ENCODE data around the gene DEXI. TPM values are rescaled to one million over a fixed set of nuclear protein-coding genes. Genes with fewer than 3 reads are reported as not detected.
A peak's percentile ranks its signal among the peaks of the same experiment; 100 is the strongest.
"Not testable (repeated sequence)": the region's sequence is repeated elsewhere in the genome, so short reads cannot be mapped to it uniquely, and the experiment has no call there.

DEXI gene
- total and polyA plus RNA-seq, 3 experiments from 2014 or later = 31.0 to 58.9 (median 31.6) TPM

- Mint-ChIP-seq H3K27me3 (no peaks in the 10 kb centered on the region), H3K4me3 (no peak overlapping the region), H3K27ac (peak overlapping the region in 1 of 8 donors; percentile 78), H3K4me1 (peaks cover 21 to 37% (median 33%) of the 10 kb centered on the region in 3 donors), H3K36me3 (peaks cover 3 to 64% (median 10%) of the 10 kb centered on the region in 3 donors), H3K9me3 (no peaks in the 10 kb centered on the region)
- peaks cover 11% of the 10 kb centered on the region for H3K36me3 ChIP-seq (ENCODE audit: insufficient read depth, low read length)
- ChIA-PET CTCF (interaction anchor here (0.9 to 2.9 kb wide), 4 partner anchors 288 to 444 kb away, joined by 3 to 9 read pairs (median 6); partner anchors contain the start of gene SOCS1), POLR2A (no interaction called here)
- H3K4me3 ChIP-seq (ENCODE audit: low read length) = no peak overlapping the region
- no peak for DNase-seq
- H3K9me3 ChIP-seq (ENCODE audit: low read length) = no peaks in the 10 kb centered on the region
- no peak overlapping the region for H3K27ac ChIP-seq (ENCODE audit: low read depth, low read length)
- no peaks in the 10 kb centered on the region for H3K27me3 ChIP-seq (ENCODE audit: insufficient read depth, low read length, poor library complexity, severe bottlenecking)
- peaks cover 25% of the 10 kb centered on the region for H3K4me1 ChIP-seq (ENCODE audit: insufficient read depth, low read length)
Measured at GRCh38 chr16:10967986-10968385, 25.7 kb upstream of the DEXI start.

- Histone ChIP-seq H3K4me1 (ENCODE audit: insufficient read depth, low read length) (peaks cover 23% of the 10 kb centered on the region), H3K36me3 (ENCODE audit: insufficient read depth, low read length) (peaks cover 16% of the 10 kb centered on the region)
- CTCF ChIA-PET = interaction anchor here (5.4 kb wide), 1 partner anchor 13 kb away, joined by 39 read pairs; no protein-coding TSS in a partner anchor
- POLR2A ChIA-PET; H3K4me3 ChIP-seq (ENCODE audit: low read length); H3K4me3 Mint-ChIP-seq; H3K27me3 ChIP-seq (ENCODE audit: insufficient read depth, low read length, poor library complexity, severe bottlenecking); DNase-seq; H3K27me3 Mint-ChIP-seq; H3K27ac ChIP-seq (ENCODE audit: low read depth, low read length); H3K9me3 ChIP-seq (ENCODE audit: low read length); H3K9me3 Mint-ChIP-seq: not testable (repeated sequence)
- peaks cover 4 to 65% (median 8%) of the 10 kb centered on the region in 3 donors for H3K36me3 Mint-ChIP-seq
- H3K27ac Mint-ChIP-seq = peak overlapping the region in 2 of 8 donors; percentile 39 to 40
- peaks cover 16 to 27% (median 24%) of the 10 kb centered on the region in 3 donors for H3K4me1 Mint-ChIP-seq
Measured at GRCh38 chr16:10966559-10966958, 24.3 kb upstream of the DEXI start.

DNA sequence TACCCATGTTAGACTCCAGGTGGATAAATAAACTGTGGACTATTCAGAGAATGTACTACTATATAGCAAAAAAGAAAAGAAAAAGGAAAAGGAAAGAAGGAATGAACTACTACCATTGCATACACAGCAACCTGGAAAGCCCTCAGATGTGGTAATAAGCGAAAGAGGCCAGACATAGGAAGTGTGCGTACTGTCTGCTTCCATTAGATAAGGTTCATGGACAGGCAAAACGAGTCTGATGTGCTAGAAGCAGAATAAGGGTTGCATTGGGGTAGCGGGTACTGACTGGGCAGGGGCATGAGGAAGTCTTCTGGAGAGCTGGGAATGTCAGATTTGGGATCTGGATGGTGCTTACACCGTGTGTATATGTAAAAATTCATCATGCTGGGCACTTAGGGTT lies 23.9 kb upstream of the DEXI start:
- Histone ChIP-seq H3K9me3 (ENCODE audit: low read length) (no peaks in the 10 kb centered on the region), H3K27ac (ENCODE audit: low read depth, low read length) (no peak overlapping the region), H3K36me3 (ENCODE audit: insufficient read depth, low read length) (peaks cover 14% of the 10 kb centered on the region), H3K27me3 (ENCODE audit: insufficient read depth, low read length, poor library complexity, severe bottlenecking) (no peaks in the 10 kb centered on the region), H3K4me1 (ENCODE audit: insufficient read depth, low read length) (peaks cover 21% of the 10 kb centered on the region), H3K4me3 (ENCODE audit: low read length) (no peak overlapping the region)
- Mint-ChIP-seq H3K27me3 (no peaks in the 10 kb centered on the region), H3K36me3 (peaks cover 4 to 64% (median 9%) of the 10 kb centered on the region in 3 donors), H3K27ac (peak overlapping the region in 3 of 8 donors; percentile 40 to 79 (median 77)), H3K9me3 (no peaks in the 10 kb centered on the region), H3K4me3 (no peak overlapping the region), H3K4me1 (peaks cover 16 to 27% (median 24%) of the 10 kb centered on the region in 3 donors)
- ChIA-PET POLR2A (interaction anchor here (3.4 kb wide), 1 partner anchor 289 kb away, joined by 18 read pairs; the partner anchor contains the start of gene SOCS1), CTCF (interaction anchor here (2.7 to 5.4 kb wide), 4 partner anchors 12 to 405 kb away, joined by 17 to 39 read pairs (median 18); no protein-coding TSS in a partner anchor)
- DNase-seq = no peak

DNA sequence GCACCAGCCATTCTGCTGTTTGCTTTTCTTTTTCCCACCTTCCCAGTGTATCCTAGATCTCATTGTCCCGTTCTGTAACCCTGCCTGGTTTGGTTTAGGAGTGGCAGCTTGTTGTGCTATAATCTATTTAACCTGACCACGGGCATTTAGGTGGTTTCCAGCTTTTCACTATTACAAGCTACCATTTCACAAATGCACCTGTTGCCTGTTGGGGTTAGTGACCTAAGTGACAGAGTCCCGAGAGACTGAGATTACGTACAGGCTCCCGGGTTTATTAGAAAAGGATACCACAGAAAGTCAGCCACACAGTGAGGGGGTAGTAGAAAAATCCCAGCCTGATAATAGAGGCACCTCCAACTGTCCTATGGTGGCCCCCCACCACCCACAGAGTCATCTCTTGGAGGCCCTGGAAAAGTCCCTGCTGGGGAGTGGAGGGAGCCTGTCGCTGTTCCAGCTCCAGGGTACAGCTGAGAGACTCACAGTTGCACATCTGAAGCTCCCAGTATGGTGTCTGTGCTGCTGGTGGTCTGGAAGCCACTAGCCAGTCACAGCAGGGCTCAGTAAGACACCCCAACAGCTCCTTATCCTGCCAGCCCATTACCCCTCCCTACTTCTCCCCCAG lies 23.3 kb upstream of the DEXI start:
- H3K9me3 ChIP-seq (ENCODE audit: low read length) = no peaks in the 10 kb centered on the region
- peaks cover 16 to 27% (median 24%) of the 10 kb centered on the region in 3 donors for H3K4me1 Mint-ChIP-seq

DNA sequence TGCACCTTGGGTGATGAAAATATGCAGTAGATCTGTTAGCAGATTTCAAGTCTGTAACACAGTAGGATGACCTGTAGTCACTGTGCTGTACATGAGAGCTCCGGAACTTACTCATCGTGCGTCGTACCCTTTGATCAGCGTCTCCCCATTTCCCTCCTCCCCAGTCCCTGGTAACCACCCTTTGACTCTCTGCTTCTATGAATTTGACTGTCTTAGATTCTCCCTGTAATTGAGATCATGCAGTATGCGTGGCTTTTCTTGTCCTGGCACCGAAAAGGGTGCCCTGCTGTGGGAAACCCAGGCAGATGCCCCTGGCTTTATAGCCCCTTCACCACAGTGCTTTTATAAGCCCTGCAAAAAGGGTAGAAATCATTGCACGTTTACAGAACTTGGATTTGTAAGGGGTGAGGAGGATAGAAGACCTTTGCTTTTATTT lies 22.6 kb upstream of the DEXI start:
- Mint-ChIP-seq H3K27ac (peak overlapping the region in 7 of 8 donors; percentile 13 to 82 (median 66)), H3K36me3 (peaks cover 4 to 61% (median 8%) of the 10 kb centered on the region in 3 donors), H3K9me3 (no peaks in the 10 kb centered on the region), H3K27me3 (no peaks in the 10 kb centered on the region), H3K4me3 (peak overlapping the region in 4 of 7 donors; percentile 35 to 61 (median 46)), H3K4me1 (peaks cover 16 to 27% (median 24%) of the 10 kb centered on the region in 3 donors)
- peak in 4 of 5 donors; percentile 14 to 73 (median 42) for DNase-seq
- Histone ChIP-seq H3K4me3 (ENCODE audit: low read length) (no peak overlapping the region), H3K27me3 (ENCODE audit: insufficient read depth, low read length, poor library complexity, severe bottlenecking) (no peaks in the 10 kb centered on the region), H3K27ac (ENCODE audit: low read depth, low read length) (no peak overlapping the region), H3K4me1 (ENCODE audit: insufficient read depth, low read length) (peaks cover 21% of the 10 kb centered on the region), H3K9me3 (ENCODE audit: low read length) (no peaks in the 10 kb centered on the region), H3K36me3 (ENCODE audit: insufficient read depth, low read length) (peaks cover 10% of the 10 kb centered on the region)
- ChIA-PET POLR2A (interaction anchor here (3.4 kb wide), 1 partner anchor 291 kb away, joined by 18 read pairs; the partner anchor contains the start of gene SOCS1), CTCF (interaction anchor here (0.8 to 5.4 kb wide), 29 partner anchors 8 to 1110 kb away, joined by 3 to 46 read pairs (median 4); partner anchors contain the start of gene SOCS1)

More for the DNA sequence above, 23.3 kb upstream of the DEXI start:
- peaks cover 4 to 63% (median 9%) of the 10 kb centered on the region in 3 donors for H3K36me3 Mint-ChIP-seq
- no peaks in the 10 kb centered on the region for H3K27me3 Mint-ChIP-seq
- ChIA-PET POLR2A (interaction anchor here (3.4 kb wide), 1 partner anchor 290 kb away, joined by 18 read pairs; the partner anchor contains the start of gene SOCS1), CTCF (interaction anchor here (0.6 to 5.4 kb wide), 16 partner anchors 10 to 441 kb away, joined by 3 to 46 read pairs (median 5); partner anchors contain the start of gene SOCS1)
- H3K27ac Mint-ChIP-seq = peak overlapping the region in 4 of 8 donors; percentile 56 to 79 (median 78)
- Histone ChIP-seq H3K4me1 (ENCODE audit: insufficient read depth, low read length) (peaks cover 21% of the 10 kb centered on the region), H3K36me3 (ENCODE audit: insufficient read depth, low read length) (peaks cover 10% of the 10 kb centered on the region), H3K27me3 (ENCODE audit: insufficient read depth, low read length, poor library complexity, severe bottlenecking) (no peaks in the 10 kb centered on the region), H3K4me3 (ENCODE audit: low read length) (no peak overlapping the region), H3K27ac (ENCODE audit: low read depth, low read length) (no peak overlapping the region)
- no peak overlapping the region for H3K4me3 Mint-ChIP-seq
- no peak for DNase-seq
- no peaks in the 10 kb centered on the region for H3K9me3 Mint-ChIP-seq

DNA sequence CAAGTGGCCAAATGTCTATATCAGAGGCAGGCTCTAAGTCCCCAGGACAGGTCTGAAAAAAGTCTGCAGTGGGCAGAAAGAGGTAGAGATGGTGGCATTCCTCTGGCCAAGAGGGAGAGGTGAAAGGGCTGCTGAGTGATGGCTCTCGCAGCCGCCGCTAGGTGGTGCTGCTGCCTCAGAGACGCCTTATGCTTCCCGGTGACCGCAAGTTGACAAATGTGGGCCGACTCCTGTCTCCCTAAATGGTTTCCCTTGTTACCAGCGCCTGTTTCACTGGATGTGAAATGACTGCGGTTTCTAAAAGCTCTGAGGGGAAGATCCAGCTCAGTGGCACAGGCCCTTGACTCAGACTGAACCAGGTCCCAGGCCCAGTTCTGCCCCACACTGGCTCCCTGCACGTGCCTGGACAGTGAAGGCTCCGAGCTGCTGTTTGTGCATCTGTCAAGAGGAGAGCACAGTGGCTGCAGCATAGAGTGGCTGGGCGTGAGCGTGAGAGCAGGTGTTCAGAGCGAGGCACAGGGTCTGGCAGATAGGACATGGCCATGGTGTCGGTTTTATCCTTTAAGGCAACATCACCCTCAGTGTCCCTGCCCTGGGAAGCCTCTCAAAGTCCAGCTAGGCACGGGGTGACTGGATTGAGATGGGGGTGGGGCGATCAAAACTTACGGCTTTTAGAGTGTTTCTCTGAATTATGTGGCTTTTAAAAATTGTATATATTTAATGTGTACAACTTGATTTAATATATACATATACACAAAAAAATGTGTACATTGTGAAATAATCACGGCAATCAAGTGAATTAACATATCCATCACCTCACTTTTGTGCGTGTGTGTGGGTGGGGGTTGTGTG lies 22.0 kb upstream of the DEXI start:
- Mint-ChIP-seq H3K27ac (peak overlapping the region; percentile 13 to 89 (median 78)), H3K36me3 (peaks cover 4 to 56% (median 8%) of the 10 kb centered on the region in 3 donors), H3K4me1 (peaks cover 16 to 27% (median 24%) of the 10 kb centered on the region in 3 donors), H3K27me3 (no peaks in the 10 kb centered on the region), H3K4me3 (peak overlapping the region in 6 of 7 donors; percentile 59 to 86 (median 66)), H3K9me3 (no peaks in the 10 kb centered on the region)
- H3K4me1 ChIP-seq (ENCODE audit: insufficient read depth, low read length) = peaks cover 21% of the 10 kb centered on the region
- H3K4me3 ChIP-seq (ENCODE audit: low read length) = peak overlapping the region; percentile 37
- ChIA-PET POLR2A (interaction anchor here (3.4 kb wide), 1 partner anchor 291 kb away, joined by 18 read pairs; the partner anchor contains the start of gene SOCS1), CTCF (interaction anchor here (0.7 to 5.4 kb wide), 47 partner anchors 9 to 1111 kb away, joined by 3 to 46 read pairs (median 4); partner anchors contain the start of genes CLEC16A and SOCS1)
- H3K27ac ChIP-seq (ENCODE audit: low read depth, low read length) = no peak overlapping the region
- H3K9me3 ChIP-seq (ENCODE audit: low read length) = no peaks in the 10 kb centered on the region
- peaks cover 10% of the 10 kb centered on the region for H3K36me3 ChIP-seq (ENCODE audit: insufficient read depth, low read length)
- no peaks in the 10 kb centered on the region for H3K27me3 ChIP-seq (ENCODE audit: insufficient read depth, low read length, poor library complexity, severe bottlenecking)
- DNase-seq = peak; percentile 67 to 84 (median 76)

DNA sequence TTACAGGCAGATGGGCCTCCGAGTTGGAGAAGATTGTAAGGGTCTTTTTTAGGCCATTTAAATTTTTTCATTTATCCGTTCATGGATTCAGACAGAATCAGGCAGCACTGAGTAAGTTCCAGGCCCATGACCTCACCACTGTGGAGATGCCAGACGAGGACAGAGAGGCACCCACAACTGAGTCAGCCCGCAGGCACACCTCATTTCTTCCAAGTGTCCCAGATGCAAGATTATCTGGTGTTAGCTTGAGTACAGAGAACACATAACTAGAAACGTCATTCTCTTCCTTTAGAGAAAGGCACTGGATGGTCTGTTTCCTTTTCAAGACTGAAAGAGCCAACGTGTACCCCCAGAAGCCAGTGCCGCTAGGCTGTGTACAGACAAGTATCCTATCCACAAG lies 19.0 kb upstream of the DEXI start:
- Mint-ChIP-seq H3K4me3 (no peak overlapping the region), H3K4me1 (peaks cover 21 to 41% (median 33%) of the 10 kb centered on the region in 3 donors), H3K36me3 (peaks cover 4 to 57% (median 13%) of the 10 kb centered on the region in 3 donors), H3K27ac (no peak overlapping the region), H3K27me3 (no peaks in the 10 kb centered on the region), H3K9me3 (no peaks in the 10 kb centered on the region)
- H3K4me1 ChIP-seq (ENCODE audit: insufficient read depth, low read length) = peaks cover 21% of the 10 kb centered on the region
- H3K9me3 ChIP-seq (ENCODE audit: low read length) = no peaks in the 10 kb centered on the region
- no peak overlapping the region for H3K27ac ChIP-seq (ENCODE audit: low read depth, low read length)
- ChIA-PET POLR2A (no interaction called here), CTCF (interaction anchor here (2.5 to 4.0 kb wide), 2 partner anchors 295 to 395 kb away, joined by 11 to 46 read pairs; partner anchors contain the start of gene SOCS1)
- H3K4me3 ChIP-seq (ENCODE audit: low read length) = no peak overlapping the region
- no peaks in the 10 kb centered on the region for H3K27me3 ChIP-seq (ENCODE audit: insufficient read depth, low read length, poor library complexity, severe bottlenecking)
- peaks cover 14% of the 10 kb centered on the region for H3K36me3 ChIP-seq (ENCODE audit: insufficient read depth, low read length)
- DNase-seq = no peak
